Osteoblast (primary cell): Measurements from ENCODE around the gene NTRK3. TPM values are rescaled to one million over a fixed set of nuclear protein-coding genes. Genes with fewer than 3 reads are reported as not detected.

ENCODE experiments used
- DNase-seq: peaks from one replicate; pipeline ENCODE4 v3.0.0; 2011; ENCODE audit warnings: low spot score, mixed read lengths; ENCODE audit not compliant: insufficient read length; ENCODE audit errors: missing footprints
- H2AFZ ChIP-seq: 2 replicates; pipeline ENCODE4 v1.6.0; 2011; ENCODE audit warnings: mild to moderate bottlenecking, low read length
- H3K27ac ChIP-seq: 2 replicates; pipeline ENCODE4 v1.5.1; 2011; ENCODE audit warnings: mild to moderate bottlenecking, low read depth, low read length, moderate library complexity
- H3K27me3 ChIP-seq: 2 replicates; pipeline ENCODE4 v1.6.0; 2012; ENCODE audit warnings: mild to moderate bottlenecking, control low read depth, inconsistent platforms, low read length, moderate library complexity; ENCODE audit not compliant: insufficient read depth
- H3K36me3 ChIP-seq: 2 replicates; pipeline ENCODE4 v1.5.1; 2011; ENCODE audit warnings: mild to moderate bottlenecking, low read length, control low read depth, moderate library complexity; ENCODE audit not compliant: insufficient read depth
- H3K4me1 ChIP-seq: 2 replicates; pipeline ENCODE4 v1.5.1; 2011; ENCODE audit warnings: mild to moderate bottlenecking, low read length, control low read depth, moderate library complexity; ENCODE audit not compliant: insufficient read depth
- H3K4me2 ChIP-seq: 2 replicates; pipeline ENCODE4 v1.6.0; 2011; ENCODE audit warnings: mild to moderate bottlenecking, low read length; ENCODE audit not compliant: insufficient read depth
- H3K4me3 ChIP-seq: fragments of 200-600 bp; sonication (generic); 3 replicates; pipeline ENCODE4 v1.5.1; 2012; ENCODE audit warnings: mild to moderate bottlenecking, low read length, inconsistent platforms; ENCODE audit not compliant: insufficient read depth
- H3K79me2 ChIP-seq: 2 replicates; pipeline ENCODE4 v1.6.0; 2012; ENCODE audit warnings: mild to moderate bottlenecking, low read length, control low read depth, inconsistent platforms; ENCODE audit not compliant: insufficient read depth
- H3K9me3 ChIP-seq: 2 replicates; pipeline ENCODE4 v1.5.1; 2011; ENCODE audit warnings: low read depth, low read length, control low read depth
- H4K20me1 ChIP-seq: 2 replicates; pipeline ENCODE4 v1.6.0; 2012; ENCODE audit warnings: mild to moderate bottlenecking, low read length, control low read depth; ENCODE audit not compliant: insufficient read depth
- CTCF ChIP-seq: IDR thresholded peaks from 2 replicates; pipeline ENCODE4 v1.5.1; 2011; ENCODE audit warnings: mild to moderate bottlenecking, low read depth, low read length, moderate library complexity; ENCODE audit errors: extremely low read depth
- total RNA-seq: library from RNA; depleted of rRNA; stranded (reverse); fragments of >200 nt; gene quantifications from 2 replicates; pipeline ENCODE4 v1.2.3, GENCODE V29; 2012

NTRK3 gene
- total RNA-seq, 1 donor, result 0.72 TPM

- Histone ChIP-seq H3K27me3 (no peaks in the 10 kb centered on the region), H4K20me1 (no peaks in the 10 kb centered on the region), H3K27ac (no peak overlapping the region), H3K36me3 (no peaks in the 10 kb centered on the region), H3K79me2 (no peaks in the 10 kb centered on the region), H3K4me1 (no peaks in the 10 kb centered on the region), H3K4me2 (no peak overlapping the region), H2AFZ (no peak overlapping the region), H3K9me3 (no peaks in the 10 kb centered on the region), H3K4me3 (no peak overlapping the region)
- no peak for DNase-seq
- no peak for TF ChIP-seq CTCF
Measured at GRCh38 chr15:87931584-87931983, 325.0 kb downstream of the NTRK3 start.

GRCh38 chr15:87930457-87930856 is 326.1 kb downstream of the NTRK3 start:
- no peak overlapping the region for H3K27ac ChIP-seq
- no peak for DNase-seq
- no peaks in the 10 kb centered on the region for H3K4me1 ChIP-seq
- no peaks in the 10 kb centered on the region for H3K9me3 ChIP-seq
- H3K4me3 ChIP-seq, result no peak overlapping the region
- no peak for TF ChIP-seq CTCF
- no peak overlapping the region for H3K4me2 ChIP-seq
- no peaks in the 10 kb centered on the region for H3K36me3 ChIP-seq
- no peaks in the 10 kb centered on the region for H3K79me2 ChIP-seq
- H4K20me1 ChIP-seq, result no peaks in the 10 kb centered on the region
- no peaks in the 10 kb centered on the region for H3K27me3 ChIP-seq
- H2AFZ ChIP-seq, result no peak overlapping the region

GRCh38 chr15:87929841-87930240 is 326.7 kb downstream of the NTRK3 start:
- Histone ChIP-seq H3K4me3 (no peak overlapping the region), H3K4me1 (no peaks in the 10 kb centered on the region), H3K9me3 (no peaks in the 10 kb centered on the region), H3K4me2 (no peak overlapping the region), H3K79me2 (no peaks in the 10 kb centered on the region), H3K36me3 (no peaks in the 10 kb centered on the region), H2AFZ (no peak overlapping the region), H3K27me3 (no peaks in the 10 kb centered on the region), H4K20me1 (no peaks in the 10 kb centered on the region), H3K27ac (no peak overlapping the region)
- no peak for TF ChIP-seq CTCF
- no peak for DNase-seq

- Histone ChIP-seq H3K27me3 (no peaks in the 10 kb centered on the region), H3K4me3 (no peak overlapping the region), H4K20me1 (no peaks in the 10 kb centered on the region), H3K4me2 (no peak overlapping the region), H2AFZ (no peak overlapping the region), H3K27ac (no peak overlapping the region), H3K4me1 (no peaks in the 10 kb centered on the region), H3K9me3 (no peaks in the 10 kb centered on the region), H3K79me2 (no peaks in the 10 kb centered on the region), H3K36me3 (no peaks in the 10 kb centered on the region)
- no peak for TF ChIP-seq CTCF
- DNase-seq, result no peak
Measured at GRCh38 chr15:87924433-87924832, 332.1 kb downstream of the NTRK3 start.
